GM21723 (cell line): Measurements from ENCODE around the gene ODAD4.

Experiments used
- ATAC-seq: cut with Tn5 transposase; IDR thresholded peaks from one replicate; pipeline ENCODE4 v1.9.1; 2021; ENCODE audit warnings: mild to moderate bottlenecking, moderate library complexity; ENCODE audit not compliant: unreplicated experiment

ODAD4 gene, protein sequence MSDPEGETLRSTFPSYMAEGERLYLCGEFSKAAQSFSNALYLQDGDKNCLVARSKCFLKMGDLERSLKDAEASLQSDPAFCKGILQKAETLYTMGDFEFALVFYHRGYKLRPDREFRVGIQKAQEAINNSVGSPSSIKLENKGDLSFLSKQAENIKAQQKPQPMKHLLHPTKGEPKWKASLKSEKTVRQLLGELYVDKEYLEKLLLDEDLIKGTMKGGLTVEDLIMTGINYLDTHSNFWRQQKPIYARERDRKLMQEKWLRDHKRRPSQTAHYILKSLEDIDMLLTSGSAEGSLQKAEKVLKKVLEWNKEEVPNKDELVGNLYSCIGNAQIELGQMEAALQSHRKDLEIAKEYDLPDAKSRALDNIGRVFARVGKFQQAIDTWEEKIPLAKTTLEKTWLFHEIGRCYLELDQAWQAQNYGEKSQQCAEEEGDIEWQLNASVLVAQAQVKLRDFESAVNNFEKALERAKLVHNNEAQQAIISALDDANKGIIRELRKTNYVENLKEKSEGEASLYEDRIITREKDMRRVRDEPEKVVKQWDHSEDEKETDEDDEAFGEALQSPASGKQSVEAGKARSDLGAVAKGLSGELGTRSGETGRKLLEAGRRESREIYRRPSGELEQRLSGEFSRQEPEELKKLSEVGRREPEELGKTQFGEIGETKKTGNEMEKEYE

GRCh38 chr17:41930009-41930832 lies at the start of gene ODAD4:
TSS of gene ODAD4 (plus strand) at chr17:41930617. CDS start at chr17:41930724, 107 bp downstream.
- peak; percentile 88 for ATAC-seq

DNA sequence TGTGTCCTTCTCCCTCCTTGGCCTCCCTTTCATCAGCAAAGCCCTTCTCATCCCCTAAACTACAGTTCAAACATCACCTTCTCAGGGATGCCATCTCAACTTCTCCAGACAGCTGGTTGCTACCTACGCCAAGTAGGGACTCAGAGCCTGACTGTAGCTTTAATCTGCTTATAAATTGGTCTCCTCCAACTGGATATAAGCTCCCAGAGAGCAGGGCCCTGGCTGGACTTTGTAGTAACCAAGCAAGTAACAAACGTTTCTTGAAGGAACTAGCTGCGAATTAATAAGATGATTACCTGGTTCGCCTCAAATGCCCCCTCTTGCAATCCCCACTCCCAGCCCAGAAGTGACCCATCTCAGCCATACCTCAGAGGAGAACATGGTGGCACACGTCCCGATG lies 47.7 kb upstream of the ODAD4 start:
- ATAC-seq = no peak

GRCh38 chr17:41885733-41886132 lies 44.7 kb upstream of the ODAD4 start:
- ATAC-seq = no peak

DNA sequence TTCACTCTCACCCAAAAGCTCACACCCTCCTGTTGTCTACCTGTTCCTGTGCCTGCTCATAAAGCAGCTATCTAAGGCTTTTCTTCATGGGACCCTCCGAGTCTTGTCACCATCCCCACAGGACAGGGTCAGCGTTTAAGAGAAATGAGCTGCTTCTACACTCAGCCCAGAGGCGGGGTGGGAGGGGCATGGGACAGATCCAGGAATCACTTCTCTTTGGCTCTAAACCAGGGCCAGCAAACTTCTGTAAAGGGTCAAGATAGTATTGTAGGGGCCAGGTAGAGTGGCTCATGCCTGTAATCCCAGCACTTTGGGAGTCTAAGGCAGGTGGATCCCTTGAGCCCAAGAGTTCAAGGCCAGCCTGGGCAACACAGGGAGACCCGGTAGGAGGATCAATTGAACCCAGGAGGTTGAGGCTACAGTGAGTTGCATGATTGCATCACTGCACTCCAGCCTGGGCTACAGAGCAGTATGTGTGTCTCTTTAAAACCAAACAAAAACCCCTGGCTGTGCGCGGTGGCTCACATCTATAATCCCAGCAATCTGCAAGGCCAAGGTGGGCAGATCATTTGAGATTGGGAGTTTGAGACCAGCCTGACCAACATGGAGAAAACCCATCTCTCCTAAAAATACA lies 42.0 kb upstream of the ODAD4 start:
- no peak for ATAC-seq

GRCh38 chr17:41891135-41892020 lies 39.0 kb upstream of the ODAD4 start:
- ATAC-seq = no peak

DNA sequence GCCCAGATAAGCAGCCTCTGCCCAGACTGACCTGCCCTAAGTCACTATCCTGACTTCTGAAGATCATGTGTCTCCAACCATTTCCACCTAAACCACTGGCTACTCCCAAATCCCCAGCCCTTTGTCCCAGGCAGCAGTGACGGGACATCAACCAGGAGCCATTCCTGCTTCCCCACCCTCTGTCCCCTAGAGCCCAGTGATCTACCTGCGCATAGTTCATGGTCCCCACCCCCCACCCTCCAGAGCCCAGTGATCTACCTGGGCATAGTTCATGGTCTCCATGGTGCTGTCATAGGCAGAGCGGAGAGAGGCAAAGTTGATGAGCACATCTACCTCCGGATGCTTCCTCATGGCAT lies 38.4 kb upstream of the ODAD4 start:
- no peak for ATAC-seq

GRCh38 chr17:41893384-41893783 lies 37.0 kb upstream of the ODAD4 start:
- no peak for ATAC-seq

DNA sequence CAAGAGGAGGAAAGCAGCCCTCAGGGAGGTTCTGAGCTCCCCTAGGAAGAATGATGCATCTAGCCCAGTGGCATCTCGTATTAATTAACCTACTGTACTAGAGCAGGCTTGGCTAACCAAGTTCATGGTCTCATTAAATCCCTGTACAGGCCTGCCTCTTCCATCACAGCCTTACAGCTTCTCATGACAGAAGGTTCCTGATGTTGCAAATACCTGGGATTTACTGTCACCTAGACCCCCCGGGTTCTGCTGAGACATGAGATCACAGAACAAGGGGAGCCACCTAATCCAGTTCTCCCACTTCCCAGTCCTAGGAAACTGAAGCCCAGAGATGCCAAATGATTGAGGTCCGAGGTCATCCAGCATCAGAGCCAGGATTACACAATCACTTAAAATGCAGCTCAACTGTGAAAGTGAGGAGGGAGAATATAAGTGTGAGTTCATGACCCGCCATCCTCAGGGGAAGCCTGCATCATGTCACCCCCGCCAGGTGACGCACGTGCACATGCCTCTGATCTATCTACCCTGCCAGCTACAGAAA lies 35.6 kb upstream of the ODAD4 start:
- no peak for ATAC-seq

GRCh38 chr17:41895617-41896016 lies 34.8 kb upstream of the ODAD4 start:
- no peak for ATAC-seq

DNA sequence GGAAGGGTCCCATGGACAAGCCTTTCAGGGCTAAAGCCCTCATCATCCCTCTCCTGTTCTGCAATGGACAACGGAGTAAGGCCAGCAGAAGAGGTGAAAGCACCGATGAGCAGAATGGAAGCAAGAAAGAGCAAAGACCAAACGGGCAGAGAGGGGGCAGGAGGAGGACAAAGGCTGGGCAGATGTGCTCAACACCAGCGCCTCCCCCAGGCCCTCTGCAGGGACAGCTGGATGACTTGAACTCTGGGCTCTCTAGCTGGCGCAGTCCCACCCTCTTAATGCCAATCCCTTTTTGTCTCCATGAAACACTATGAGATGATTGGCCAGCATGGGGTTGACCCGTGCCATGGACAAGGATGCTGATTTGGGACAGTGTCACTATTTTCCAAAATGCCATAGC lies 33.7 kb upstream of the ODAD4 start:
- no peak for ATAC-seq

DNA sequence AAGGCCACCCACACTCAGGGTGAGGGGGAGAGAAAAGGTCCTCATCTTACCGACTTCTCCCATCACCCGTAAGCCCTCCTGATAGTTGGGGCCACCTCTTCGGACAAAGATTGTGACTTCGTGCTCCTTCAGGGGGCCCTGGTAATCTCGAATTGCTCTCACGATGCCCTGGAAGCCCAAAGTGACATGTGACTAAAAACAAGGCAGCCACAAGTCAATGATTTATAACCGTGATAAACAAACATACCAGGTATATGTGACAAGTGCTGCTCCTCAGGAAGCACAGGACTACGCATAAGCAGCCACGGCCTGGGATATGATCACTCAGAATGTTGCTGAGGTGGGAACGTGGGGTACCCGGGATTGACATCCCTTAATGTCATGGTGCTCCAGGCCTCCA lies 28.8 kb upstream of the ODAD4 start:
- ATAC-seq = no peak

- no peak for ATAC-seq
These were observed 26.1 kb upstream of the ODAD4 start for GRCh38 chr17:41904242-41904841.

- ATAC-seq = no peak
These were observed 25.2 kb upstream of the ODAD4 start for GRCh38 chr17:41905172-41905571.

GRCh38 chr17:41906465-41907184 lies 23.8 kb upstream of the ODAD4 start:
- ATAC-seq = no peak

DNA sequence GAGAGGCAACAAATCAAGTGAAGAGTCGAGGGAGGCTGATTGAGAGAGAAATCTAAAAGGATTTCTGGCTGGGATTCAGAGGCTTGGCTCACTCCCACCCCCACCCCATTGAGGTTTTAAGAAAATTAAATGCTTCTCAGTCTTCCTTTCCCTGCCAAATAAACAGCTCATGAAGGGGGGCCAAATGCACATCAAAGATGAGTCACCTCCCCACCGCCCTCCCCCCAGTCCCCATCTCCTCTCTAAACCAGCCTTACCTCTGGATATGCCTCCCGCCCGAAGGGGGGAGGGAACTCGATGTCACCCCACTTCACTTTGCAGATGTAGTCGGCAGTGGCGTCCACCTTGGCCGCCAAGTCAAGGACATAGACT lies 23.2 kb upstream of the ODAD4 start:
- ATAC-seq = no peak

GRCh38 chr17:41907633-41908539 lies 22.5 kb upstream of the ODAD4 start:
- no peak for ATAC-seq

DNA sequence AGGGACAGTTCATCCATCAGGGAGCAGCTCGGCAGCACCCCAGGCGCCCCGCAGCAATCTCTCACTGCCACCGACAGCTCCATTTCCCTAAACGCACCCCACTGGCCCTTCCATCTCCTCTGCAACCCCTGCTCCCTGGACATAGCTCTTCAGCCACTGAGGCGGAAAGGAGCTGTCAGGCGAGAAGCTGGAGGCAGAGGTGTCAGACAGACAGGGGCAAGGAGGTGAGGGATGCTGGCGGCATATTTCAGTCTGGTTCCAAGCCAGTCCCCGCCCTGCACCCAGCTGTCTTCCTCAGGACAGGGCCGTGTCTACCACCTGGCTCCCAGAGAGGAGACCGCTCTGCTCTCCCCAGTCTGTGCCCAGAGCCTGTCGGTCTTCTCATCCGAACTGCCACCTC lies 21.3 kb upstream of the ODAD4 start:
- ATAC-seq = no peak
